Panc1 (cell line): ENCODE results near the gene SUV39H1. TPM values are rescaled to one million over a fixed set of nuclear protein-coding genes. Genes with fewer than 3 reads are reported as not detected.

Source experiments
- ATAC-seq: fragments of 200-7000 bp; cut with Tn5 transposase; 2 replicates; pipeline ENCODE4 v1.9.1; 2020; ENCODE audit warnings: mild to moderate bottlenecking, moderate library complexity
- BruUV-seq: library from RNA; stranded (reverse); fragments of 400-500 nt; replicated peaks from 2 replicates; lab custom pipeline; 2021; lab: Mats Ljungman, UMichigan
- CTCF ChIA-PET: fragments of 300-600 bp; sonication (Branson Sonifier 250); formaldehyde crosslinking; loops from one replicate; lab custom pipeline; 2022; ENCODE audit warnings: antibody characterized with exemption; lab: Charles Lee
- POLR2A ChIA-PET: fragments of 300-600 bp; sonication (Branson Sonifier 250); formaldehyde crosslinking; loops from one replicate; lab custom pipeline; 2022; ENCODE audit warnings: antibody characterized with exemption; lab: Charles Lee
- DNase-seq: peaks from one replicate; pipeline ENCODE4 v3.0.0-alpha.2; 2010; ENCODE audit warnings: low read depth, low spot score
- H3K27ac ChIP-seq: 2 replicates; pipeline ENCODE4 v1.5.1; 2011; ENCODE audit warnings: mild to moderate bottlenecking, low read length, inconsistent platforms
- H3K27me3 ChIP-seq: fragments of 200-500 bp; sonication (Bioruptor generic); 2 replicates; pipeline ENCODE4 v1.6.0; 2014; ENCODE audit warnings: low read length, inconsistent platforms; ENCODE audit not compliant: control insufficient read depth, insufficient read depth
- H3K36me3 ChIP-seq: fragments of 200-500 bp; sonication (Bioruptor generic); 2 replicates; pipeline ENCODE4 v1.5.1; 2014; ENCODE audit warnings: inconsistent platforms, mild to moderate bottlenecking, low read length, moderate library complexity; ENCODE audit not compliant: control insufficient read depth, insufficient read depth
- H3K4me1 ChIP-seq: 2 replicates; pipeline ENCODE4 v1.5.1; 2011; ENCODE audit warnings: inconsistent platforms, mild to moderate bottlenecking, low read length, moderate library complexity; ENCODE audit not compliant: control insufficient read depth, insufficient read depth
- H3K4me3 ChIP-seq, 2 experiments: 2 replicates each; pipeline ENCODE4 v1.5.1; 2011 to 2012; ENCODE audit warnings: low read depth in 2 of 2, low read length in 2 of 2, mild to moderate bottlenecking in 2 of 2, inconsistent platforms in 1 of 2, moderate library complexity in 1 of 2
- H3K9me3 ChIP-seq: fragments of 200-500 bp; sonication (Bioruptor generic); 2 replicates; pipeline ENCODE4 v1.5.1; 2014; ENCODE audit warnings: low read depth, mild to moderate bottlenecking, inconsistent platforms, low read length, moderate library complexity; ENCODE audit not compliant: control insufficient read depth, insufficient read depth
- POLR2AphosphoS5 ChIP-seq: IDR thresholded peaks from 2 replicates; pipeline ENCODE4 v1.6.1; 2012; ENCODE audit warnings: mild to moderate bottlenecking, low read depth, low read length, moderate library complexity
- SIN3A ChIP-seq: IDR thresholded peaks from 2 replicates; pipeline ENCODE4 v1.6.1; 2012; ENCODE audit warnings: low read depth, mild to moderate bottlenecking, low read length, moderate library complexity, borderline replicate concordance; ENCODE audit not compliant: insufficient read depth
- TCF7L2 ChIP-seq: IDR thresholded peaks from 2 replicates; pipeline ENCODE4 v1.6.1; 2011; ENCODE audit warnings: mild to moderate bottlenecking, low read depth, low read length, inconsistent platforms
- in situ Hi-C: cut with HindIII; loops from 2 replicates; pipeline ENCODE4 v1.10.0; 2016; ENCODE audit warnings: low sequenced_read_pairs, low pct_unique_long_range_greater_than_20kb
- intact Hi-C: fragments of 100-400 bp; cut with micrococcal nuclease; formaldehyde crosslinking; loops from one replicate; pipeline ENCODE4 v1.10.0; 2022; ENCODE audit not compliant: unreplicated experiment
- total RNA-seq: library from RNA; stranded (reverse); gene quantifications from one replicate; pipeline ENCODE4 v1.2.1, GENCODE V29; 2021; ENCODE audit not compliant: unreplicated experiment
- TF ChIP-seq, protein P1 (sequence below), 2 experiments: IDR thresholded peaks; 2 replicates each; pipeline ENCODE4 v1.6.1; 2011 to 2012; ENCODE audit warnings: low read depth in 2 of 2, control low read depth in 1 of 2, low read length in 1 of 2, mild to moderate bottlenecking in 1 of 2, moderate library complexity in 1 of 2; ENCODE audit not compliant: insufficient read depth in 1 of 2
- TF ChIP-seq, protein P2 (sequence below): fragments of 450-650 bp; IDR thresholded peaks from 2 replicates; pipeline ENCODE4 v1.5.1; 2017; ENCODE audit warnings: mild to moderate bottlenecking

Gene SUV39H1
- total RNA-seq, 1 experiment from 2014 or later, result 25.6 TPM

DNA sequence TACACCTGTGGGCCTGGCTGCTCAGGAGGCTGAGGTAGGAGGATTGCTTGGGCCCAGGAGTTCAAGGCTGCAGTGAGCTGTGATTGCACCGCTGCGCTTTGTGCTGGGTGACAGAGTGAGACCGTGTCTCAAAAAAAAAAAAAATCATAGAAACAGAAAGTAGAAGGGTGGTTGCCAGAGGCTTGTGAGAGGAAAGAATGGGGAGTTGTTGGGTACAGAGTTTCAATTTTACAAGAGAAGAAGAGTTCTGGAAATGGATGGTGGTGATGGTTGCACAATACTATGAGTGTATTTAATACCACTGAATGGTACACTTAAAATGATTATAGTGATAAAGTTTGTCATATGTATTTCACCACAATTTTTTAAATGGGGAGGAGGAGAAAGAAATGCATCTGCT is 54.8 kb downstream of the SUV39H1 start:
- Histone ChIP-seq H3K27ac (no peak overlapping the region), H3K9me3 (no peaks in the 10 kb centered on the region), H3K4me1 (no peaks in the 10 kb centered on the region), H3K36me3 (no peaks in the 10 kb centered on the region), H3K27me3 (no peaks in the 10 kb centered on the region), H3K4me3 (no peak overlapping the region)
- CTCF ChIA-PET, result interaction anchor here (0.6 kb wide), 1 partner anchor 15 kb away, joined by 5 read pairs; no protein-coding TSS in a partner anchor
- ATAC-seq (no peak), DNase-seq (no peak)
- POLR2A ChIA-PET, result no interaction called here
- intact Hi-C loops, result no loop called here
- TF ChIP-seq TCF7L2 (no peak), SIN3A (no peak), POLR2AphosphoS5 (no peak)
- TF ChIP-seq, protein P1, sequence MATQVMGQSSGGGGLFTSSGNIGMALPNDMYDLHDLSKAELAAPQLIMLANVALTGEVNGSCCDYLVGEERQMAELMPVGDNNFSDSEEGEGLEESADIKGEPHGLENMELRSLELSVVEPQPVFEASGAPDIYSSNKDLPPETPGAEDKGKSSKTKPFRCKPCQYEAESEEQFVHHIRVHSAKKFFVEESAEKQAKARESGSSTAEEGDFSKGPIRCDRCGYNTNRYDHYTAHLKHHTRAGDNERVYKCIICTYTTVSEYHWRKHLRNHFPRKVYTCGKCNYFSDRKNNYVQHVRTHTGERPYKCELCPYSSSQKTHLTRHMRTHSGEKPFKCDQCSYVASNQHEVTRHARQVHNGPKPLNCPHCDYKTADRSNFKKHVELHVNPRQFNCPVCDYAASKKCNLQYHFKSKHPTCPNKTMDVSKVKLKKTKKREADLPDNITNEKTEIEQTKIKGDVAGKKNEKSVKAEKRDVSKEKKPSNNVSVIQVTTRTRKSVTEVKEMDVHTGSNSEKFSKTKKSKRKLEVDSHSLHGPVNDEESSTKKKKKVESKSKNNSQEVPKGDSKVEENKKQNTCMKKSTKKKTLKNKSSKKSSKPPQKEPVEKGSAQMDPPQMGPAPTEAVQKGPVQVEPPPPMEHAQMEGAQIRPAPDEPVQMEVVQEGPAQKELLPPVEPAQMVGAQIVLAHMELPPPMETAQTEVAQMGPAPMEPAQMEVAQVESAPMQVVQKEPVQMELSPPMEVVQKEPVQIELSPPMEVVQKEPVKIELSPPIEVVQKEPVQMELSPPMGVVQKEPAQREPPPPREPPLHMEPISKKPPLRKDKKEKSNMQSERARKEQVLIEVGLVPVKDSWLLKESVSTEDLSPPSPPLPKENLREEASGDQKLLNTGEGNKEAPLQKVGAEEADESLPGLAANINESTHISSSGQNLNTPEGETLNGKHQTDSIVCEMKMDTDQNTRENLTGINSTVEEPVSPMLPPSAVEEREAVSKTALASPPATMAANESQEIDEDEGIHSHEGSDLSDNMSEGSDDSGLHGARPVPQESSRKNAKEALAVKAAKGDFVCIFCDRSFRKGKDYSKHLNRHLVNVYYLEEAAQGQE (IDR thresholded peaks at IDR 0.05; ENCODE audit: insufficient read depth in 1 of 2, low read depth in 2 of 2, low read length in 1 of 2), result no peak
- TF ChIP-seq, protein P2, sequence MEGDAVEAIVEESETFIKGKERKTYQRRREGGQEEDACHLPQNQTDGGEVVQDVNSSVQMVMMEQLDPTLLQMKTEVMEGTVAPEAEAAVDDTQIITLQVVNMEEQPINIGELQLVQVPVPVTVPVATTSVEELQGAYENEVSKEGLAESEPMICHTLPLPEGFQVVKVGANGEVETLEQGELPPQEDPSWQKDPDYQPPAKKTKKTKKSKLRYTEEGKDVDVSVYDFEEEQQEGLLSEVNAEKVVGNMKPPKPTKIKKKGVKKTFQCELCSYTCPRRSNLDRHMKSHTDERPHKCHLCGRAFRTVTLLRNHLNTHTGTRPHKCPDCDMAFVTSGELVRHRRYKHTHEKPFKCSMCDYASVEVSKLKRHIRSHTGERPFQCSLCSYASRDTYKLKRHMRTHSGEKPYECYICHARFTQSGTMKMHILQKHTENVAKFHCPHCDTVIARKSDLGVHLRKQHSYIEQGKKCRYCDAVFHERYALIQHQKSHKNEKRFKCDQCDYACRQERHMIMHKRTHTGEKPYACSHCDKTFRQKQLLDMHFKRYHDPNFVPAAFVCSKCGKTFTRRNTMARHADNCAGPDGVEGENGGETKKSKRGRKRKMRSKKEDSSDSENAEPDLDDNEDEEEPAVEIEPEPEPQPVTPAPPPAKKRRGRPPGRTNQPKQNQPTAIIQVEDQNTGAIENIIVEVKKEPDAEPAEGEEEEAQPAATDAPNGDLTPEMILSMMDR, result no peak
- no TSS peak for BruUV-seq
- in situ Hi-C loops, result no loop called here

- H3K9me3 ChIP-seq, result no peaks in the 10 kb centered on the region
- intact Hi-C loops, result no loop called here
- DNase-seq, result no peak
- H3K27me3 ChIP-seq, result no peaks in the 10 kb centered on the region
- H3K27ac ChIP-seq, result no peak overlapping the region
- ATAC-seq, result no peak
- in situ Hi-C loops, result no loop called here
- ChIA-PET POLR2A (no interaction called here), CTCF (no interaction called here)
- no TSS peak for BruUV-seq
- no peak for TF ChIP-seq SIN3A
- TF ChIP-seq POLR2AphosphoS5, result no peak
- TF ChIP-seq, protein P1 (IDR thresholded peaks at IDR 0.05; ENCODE audit: insufficient read depth in 1 of 2, low read depth in 2 of 2, low read length in 1 of 2), result no peak
- no peak for TF ChIP-seq TCF7L2
- TF ChIP-seq, protein P2, result no peak
- H3K36me3 ChIP-seq, result no peaks in the 10 kb centered on the region
- H3K4me3 ChIP-seq, result no peak overlapping the region
- H3K4me1 ChIP-seq, result no peaks in the 10 kb centered on the region
Measured at GRCh38 chrX:48752498-48752897, 56.0 kb downstream of the SUV39H1 start.
